DND-41 (cell line): ENCODE measurements around the gene NEDD4L.

Experiments used
- ATAC-seq: fragments of 200-7000 bp; cut with Tn5 transposase; 3 replicates; pipeline ENCODE4 v1.9.1; 2021; ENCODE audit warnings: low read depth; ENCODE audit not compliant: insufficient read depth
- DNase-seq: peaks from one replicate; pipeline ENCODE4 v3.0.0-alpha.2; 2020
- H2AFZ ChIP-seq: 2 replicates; pipeline ENCODE4 v1.6.0; 2012; ENCODE audit warnings: low read depth, low read length
- H3K27ac ChIP-seq: 2 replicates; pipeline ENCODE4 v1.5.1; 2012; ENCODE audit warnings: low read length, inconsistent platforms
- H3K27me3 ChIP-seq: fragments of 200-600 bp; sonication (generic); 2 replicates; pipeline ENCODE4 v1.6.0; 2012; ENCODE audit warnings: low read length, mild to moderate bottlenecking, inconsistent platforms; ENCODE audit not compliant: insufficient read depth, poor library complexity
- H3K36me3 ChIP-seq: 2 replicates; pipeline ENCODE4 v1.5.1; 2012; ENCODE audit warnings: low read length, inconsistent platforms; ENCODE audit not compliant: insufficient read depth
- H3K4me1 ChIP-seq: 2 replicates; pipeline ENCODE4 v1.5.1; 2012; ENCODE audit warnings: mild to moderate bottlenecking, low read length; ENCODE audit not compliant: insufficient read depth
- H3K4me2 ChIP-seq: 2 replicates; pipeline ENCODE4 v1.6.0; 2012; ENCODE audit warnings: mild to moderate bottlenecking, moderate library complexity, low read length, inconsistent platforms; ENCODE audit not compliant: insufficient read depth
- H3K4me3 ChIP-seq, 2 experiments: fragments of 200-600 bp in 1 of 2; shearing (Covaris generic) in 1 of 2; 2 replicates each; pipeline ENCODE4 v1.5.1; 2012 to 2016; ENCODE audit warnings: inconsistent platforms in 2 of 2, low read length in 2 of 2, mild to moderate bottlenecking in 2 of 2, low read depth in 1 of 2, moderate library complexity in 1 of 2
- H3K79me2 ChIP-seq: 2 replicates; pipeline ENCODE4 v1.6.0; 2012; ENCODE audit warnings: low read length, inconsistent platforms; ENCODE audit not compliant: insufficient read depth
- H3K9ac ChIP-seq: 2 replicates; pipeline ENCODE4 v1.6.0; 2012; ENCODE audit warnings: low read depth, mild to moderate bottlenecking, inconsistent platforms, low read length, moderate library complexity
- H3K9me3 ChIP-seq: 2 replicates; pipeline ENCODE4 v1.5.1; 2012; ENCODE audit warnings: low read length, moderate library complexity, mild to moderate bottlenecking, inconsistent platforms; ENCODE audit not compliant: insufficient read depth, severe bottlenecking
- H4K20me1 ChIP-seq: 2 replicates; pipeline ENCODE4 v1.6.0; 2012; ENCODE audit warnings: low read length; ENCODE audit not compliant: insufficient read depth
- CTCF ChIP-seq: IDR thresholded peaks from 2 replicates; pipeline ENCODE4 v1.5.1; 2012; ENCODE audit warnings: borderline replicate concordance, low read length, moderate library complexity, mild to moderate bottlenecking; ENCODE audit not compliant: poor library complexity, severe bottlenecking; ENCODE audit errors: extremely low read depth
- EZH2 ChIP-seq: IDR thresholded peaks from 3 replicates; pipeline ENCODE4 v1.6.1; 2012; ENCODE audit warnings: borderline replicate concordance, low read depth, mild to moderate bottlenecking, moderate library complexity, low read length, inconsistent platforms; ENCODE audit not compliant: severe bottlenecking

The NEDD4L gene

GRCh38 chr18:58051765-58052460 lies 7.9 kb downstream of the NEDD4L start:
- H3K9me3 ChIP-seq = no peaks in the 10 kb centered on the region
- DNase-seq = no peak
- ATAC-seq = peak; percentile 53; the same call in 2 of the 3 replicates
- H3K36me3 ChIP-seq = no peaks in the 10 kb centered on the region
- H3K27ac ChIP-seq = no peak overlapping the region
- no peaks in the 10 kb centered on the region for H3K79me2 ChIP-seq
- no peaks in the 10 kb centered on the region for H4K20me1 ChIP-seq
- no peak overlapping the region for H3K9ac ChIP-seq
- H3K4me3 ChIP-seq = no peak overlapping the region
- no peaks in the 10 kb centered on the region for H3K4me1 ChIP-seq
- TF ChIP-seq EZH2 = no peak
- TF ChIP-seq CTCF = peak; percentile 39
- H2AFZ ChIP-seq = no peak overlapping the region
- no peaks in the 10 kb centered on the region for H3K27me3 ChIP-seq
- no peak overlapping the region for H3K4me2 ChIP-seq

GRCh38 chr18:58052960-58053359 lies 8.9 kb downstream of the NEDD4L start:
- H3K4me3 ChIP-seq = no peak overlapping the region
- H3K9ac ChIP-seq = no peak overlapping the region
- H3K4me1 ChIP-seq = no peaks in the 10 kb centered on the region
- H3K9me3 ChIP-seq = no peaks in the 10 kb centered on the region
- H3K27me3 ChIP-seq = no peaks in the 10 kb centered on the region
- no peak for ATAC-seq
- H2AFZ ChIP-seq = no peak overlapping the region
- H3K4me2 ChIP-seq = no peak overlapping the region
- H3K27ac ChIP-seq = no peak overlapping the region
- no peaks in the 10 kb centered on the region for H3K36me3 ChIP-seq
- no peaks in the 10 kb centered on the region for H4K20me1 ChIP-seq
- TF ChIP-seq CTCF (no peak), EZH2 (no peak)
- DNase-seq = no peak
- no peaks in the 10 kb centered on the region for H3K79me2 ChIP-seq

GRCh38 chr18:58054041-58054781 lies 10.2 kb downstream of the NEDD4L start:
- Histone ChIP-seq H3K36me3 (no peaks in the 10 kb centered on the region), H2AFZ (no peak overlapping the region), H3K27ac (no peak overlapping the region), H3K4me1 (no peaks in the 10 kb centered on the region), H3K4me3 (no peak overlapping the region), H3K9ac (no peak overlapping the region), H3K27me3 (no peaks in the 10 kb centered on the region), H3K79me2 (no peaks in the 10 kb centered on the region), H3K4me2 (no peak overlapping the region), H4K20me1 (no peaks in the 10 kb centered on the region), H3K9me3 (no peaks in the 10 kb centered on the region)
- TF ChIP-seq EZH2 (no peak), CTCF (no peak)
- no peak for ATAC-seq
- DNase-seq = no peak
